ENCODE data around the gene TSPAN9. TPM values are rescaled to one million over a fixed set of nuclear protein-coding genes. Genes with fewer than 3 reads are reported as not detected.

The TSPAN9 gene
- total and polyA plus RNA-seq, 9 of the 15 experiments (the other 6 are each of a cell fraction or from before 2014, with no cell fraction given): 0.23 to 2.1 (median 0.60) TPM; not detected in 2

GRCh38 chr12:3305904-3306619, 228.9 kb downstream of the TSPAN9 start:
- Histone ChIP-seq H2AFZ (ENCODE audit: low read depth, low read length) (no peak overlapping the region), H3K36me3 (ENCODE audit: control insufficient read depth, insufficient read depth, low read length) (no peaks in the 10 kb centered on the region), H3K4me1 (replicated peaks in 1 of 2; ENCODE audit: control insufficient read depth in 2 of 2, insufficient read depth in 2 of 2, low read length in 2 of 2) (no peaks in the 10 kb centered on the region), H3K27me3 (ENCODE audit: control insufficient read depth in 2 of 2, insufficient read depth in 2 of 2, low read length in 2 of 2) (peaks cover 0 to 25% of the 10 kb centered on the region in 2 experiments; a peak in 2 of 5 replicates), H3K4me3 (no peak overlapping the region), H3K9ac (ENCODE audit: insufficient read depth in 1 of 2, low read depth in 2 of 2, low read length in 2 of 2) (no peak overlapping the region), H3K9me1 (ENCODE audit: control insufficient read depth, insufficient read depth, low read length) (no peaks in the 10 kb centered on the region), H4K20me1 (replicated peaks; ENCODE audit: control insufficient read depth, insufficient read depth, low read length) (no peaks in the 10 kb centered on the region), H3K27ac (ENCODE audit: extremely low read depth, low read depth, low read length) (no peak overlapping the region), H3K79me2 (ENCODE audit: control insufficient read depth, insufficient read depth, low read length) (no peaks in the 10 kb centered on the region), H3K4me2 (ENCODE audit: insufficient read depth, low read length) (no peak overlapping the region), H3K9me3 (replicated peaks; ENCODE audit: control insufficient read depth, insufficient read depth, low read depth, low read length) (no peaks in the 10 kb centered on the region)
- CTCF ChIA-PET (ENCODE audit: low intra/inter-chr PET ratio): no interaction called here
- BruUV-seq (replicated peaks): no TSS peak
- intact Hi-C loops (cut with micrococcal nuclease): no loop called here
- no peak for TF ChIP-seq SMARCC2 (IDR thresholded peaks at IDR 0.05; ENCODE audit: low read depth)
- no peak for TF ChIP-seq SREBF2 (CRISPR knock-in tag; IDR thresholded peaks at IDR 0.05)
- no peak for TF ChIP-seq ZNF740 (CRISPR knock-in tag; IDR thresholded peaks at IDR 0.05)
- no peak for TF ChIP-seq ZNF740 (tag; IDR thresholded peaks at IDR 0.05)
- no peak for TF ChIP-seq HDAC2 (IDR thresholded peaks at IDR 0.05)
- TF ChIP-seq CTCFL (IDR thresholded peaks at IDR 0.05; ENCODE audit: borderline replicate concordance, insufficient read depth, low read depth, low read length, poor library complexity, severe bottlenecking): no peak
- no peak for TF ChIP-seq TSHZ1 (CRISPR knock-in tag; IDR thresholded peaks at IDR 0.05)
- no peak for TF ChIP-seq XRCC4 (IDR thresholded peaks at IDR 0.05; ENCODE audit: extremely low read depth, insufficient read depth, insufficient read length)
- POLR2A ChIA-PET: no interaction called here
- in situ Hi-C loops (cut with MboI): no loop called here
- FAIRE-seq: no peak
- DNase-seq (ENCODE audit: extremely low read depth in 1 of 4, low spot score in 3 of 4): no peak
- 2% methylated on average over 9 of the region's 19 CpGs for WGBS (ENCODE audit: insufficient coverage, low coverage, missing lambda C conversion rate)
- ATAC-seq: no peak

All from K562 (cell line).